ENCODE measurements around the gene VCL. TPM values are rescaled to one million over a fixed set of nuclear protein-coding genes. Genes with fewer than 3 reads are reported as not detected.

The VCL gene
- total RNA-seq, 1 experiment from 2014 or later, result 495 TPM

DNA sequence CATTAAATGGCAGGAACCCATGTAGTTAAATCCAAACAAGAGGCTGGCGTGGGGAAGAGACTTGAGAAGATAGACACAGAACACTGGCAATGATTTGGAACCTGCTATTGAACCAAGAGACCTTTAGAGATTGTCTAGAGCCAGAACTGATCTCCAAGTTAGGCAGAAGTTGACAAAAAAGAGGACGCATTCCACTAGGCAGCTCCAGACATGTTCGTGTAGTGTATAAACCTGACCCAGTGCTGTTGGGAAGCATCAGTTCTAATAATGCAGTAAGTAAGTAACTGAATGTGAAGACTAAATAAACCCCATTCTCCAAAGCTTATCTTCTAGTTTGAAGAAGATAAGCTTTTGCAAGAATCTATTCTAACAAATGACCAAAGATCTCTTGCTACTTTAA is 101.9 kb downstream of the VCL start:
- intact Hi-C loops (cut with micrococcal nuclease; ENCODE audit: unreplicated experiment), result no loop called here
- H3K27ac ChIP-seq (ENCODE audit: low read length), result no peak overlapping the region
- BruUV-seq (replicated peaks), result no TSS peak

DNA sequence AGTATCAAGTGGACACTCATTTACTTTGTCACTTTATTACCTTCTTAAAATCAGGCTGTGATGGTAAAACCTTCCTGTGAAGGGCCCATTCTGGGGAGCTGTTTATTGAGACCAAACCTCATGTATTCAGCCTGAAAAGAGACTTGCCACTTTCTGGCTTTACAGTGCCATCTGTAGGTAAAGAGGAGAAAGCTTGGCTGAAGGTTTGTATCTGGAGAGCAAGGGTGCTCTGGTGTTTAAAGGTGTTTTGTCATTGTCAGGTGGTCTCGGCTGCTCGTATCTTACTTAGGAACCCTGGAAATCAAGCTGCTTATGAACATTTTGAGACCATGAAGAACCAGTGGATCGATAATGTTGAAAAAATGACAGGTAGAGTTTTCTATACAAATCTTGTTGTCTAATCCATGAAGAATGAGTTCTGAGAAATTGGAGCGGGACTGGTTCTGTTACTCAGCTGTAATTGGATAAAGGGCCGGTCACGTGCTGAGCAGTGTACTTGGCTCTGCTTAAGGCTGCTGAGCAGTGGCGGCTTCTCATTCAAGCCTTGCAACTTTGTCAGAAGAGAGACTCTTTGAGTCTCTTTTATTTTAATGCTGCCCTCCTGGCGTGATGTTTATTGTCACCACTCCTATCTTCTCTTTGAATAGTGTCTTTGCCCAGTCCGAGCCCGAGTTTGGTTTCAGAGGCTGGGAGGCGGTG is 105.8 kb downstream of the VCL start:
- BruUV-seq (replicated peaks), result no TSS peak
- ATAC-seq, result peak; percentile 48; the same call in 1 of the 2 replicates
- DNase-seq (ENCODE audit: low read depth, low spot score), result no peak
- CTCF ChIA-PET, result interaction anchor here (0.5 kb wide), 1 partner anchor 52 kb away, joined by 3 read pairs; no protein-coding TSS in a partner anchor
- no peak overlapping the region for H3K4me3 ChIP-seq (ENCODE audit: low read depth in 2 of 2, low read length in 2 of 2)
- H3K4me1 ChIP-seq (ENCODE audit: control insufficient read depth, insufficient read depth, low read length), result no peaks in the 10 kb centered on the region
- in situ Hi-C loops (cut with HindIII; ENCODE audit: low pct_unique_long_range_greater_than_20kb, low sequenced_read_pairs) (no loop called here), intact Hi-C loops (cut with micrococcal nuclease; ENCODE audit: unreplicated experiment) (no loop called here)
- no peaks in the 10 kb centered on the region for H3K27me3 ChIP-seq (ENCODE audit: control insufficient read depth, insufficient read depth, low read length)
- H3K36me3 ChIP-seq (ENCODE audit: control insufficient read depth, insufficient read depth, low read length), result peaks cover 62% of the 10 kb centered on the region
- POLR2A ChIA-PET, result no interaction called here
- TF ChIP-seq SIN3A (IDR thresholded peaks at IDR 0.05; ENCODE audit: borderline replicate concordance, insufficient read depth, low read depth, low read length), result no peak
- TF ChIP-seq, protein P1, sequence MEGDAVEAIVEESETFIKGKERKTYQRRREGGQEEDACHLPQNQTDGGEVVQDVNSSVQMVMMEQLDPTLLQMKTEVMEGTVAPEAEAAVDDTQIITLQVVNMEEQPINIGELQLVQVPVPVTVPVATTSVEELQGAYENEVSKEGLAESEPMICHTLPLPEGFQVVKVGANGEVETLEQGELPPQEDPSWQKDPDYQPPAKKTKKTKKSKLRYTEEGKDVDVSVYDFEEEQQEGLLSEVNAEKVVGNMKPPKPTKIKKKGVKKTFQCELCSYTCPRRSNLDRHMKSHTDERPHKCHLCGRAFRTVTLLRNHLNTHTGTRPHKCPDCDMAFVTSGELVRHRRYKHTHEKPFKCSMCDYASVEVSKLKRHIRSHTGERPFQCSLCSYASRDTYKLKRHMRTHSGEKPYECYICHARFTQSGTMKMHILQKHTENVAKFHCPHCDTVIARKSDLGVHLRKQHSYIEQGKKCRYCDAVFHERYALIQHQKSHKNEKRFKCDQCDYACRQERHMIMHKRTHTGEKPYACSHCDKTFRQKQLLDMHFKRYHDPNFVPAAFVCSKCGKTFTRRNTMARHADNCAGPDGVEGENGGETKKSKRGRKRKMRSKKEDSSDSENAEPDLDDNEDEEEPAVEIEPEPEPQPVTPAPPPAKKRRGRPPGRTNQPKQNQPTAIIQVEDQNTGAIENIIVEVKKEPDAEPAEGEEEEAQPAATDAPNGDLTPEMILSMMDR (IDR thresholded peaks at IDR 0.05), result peak; percentile 68
- TF ChIP-seq, protein P2, sequence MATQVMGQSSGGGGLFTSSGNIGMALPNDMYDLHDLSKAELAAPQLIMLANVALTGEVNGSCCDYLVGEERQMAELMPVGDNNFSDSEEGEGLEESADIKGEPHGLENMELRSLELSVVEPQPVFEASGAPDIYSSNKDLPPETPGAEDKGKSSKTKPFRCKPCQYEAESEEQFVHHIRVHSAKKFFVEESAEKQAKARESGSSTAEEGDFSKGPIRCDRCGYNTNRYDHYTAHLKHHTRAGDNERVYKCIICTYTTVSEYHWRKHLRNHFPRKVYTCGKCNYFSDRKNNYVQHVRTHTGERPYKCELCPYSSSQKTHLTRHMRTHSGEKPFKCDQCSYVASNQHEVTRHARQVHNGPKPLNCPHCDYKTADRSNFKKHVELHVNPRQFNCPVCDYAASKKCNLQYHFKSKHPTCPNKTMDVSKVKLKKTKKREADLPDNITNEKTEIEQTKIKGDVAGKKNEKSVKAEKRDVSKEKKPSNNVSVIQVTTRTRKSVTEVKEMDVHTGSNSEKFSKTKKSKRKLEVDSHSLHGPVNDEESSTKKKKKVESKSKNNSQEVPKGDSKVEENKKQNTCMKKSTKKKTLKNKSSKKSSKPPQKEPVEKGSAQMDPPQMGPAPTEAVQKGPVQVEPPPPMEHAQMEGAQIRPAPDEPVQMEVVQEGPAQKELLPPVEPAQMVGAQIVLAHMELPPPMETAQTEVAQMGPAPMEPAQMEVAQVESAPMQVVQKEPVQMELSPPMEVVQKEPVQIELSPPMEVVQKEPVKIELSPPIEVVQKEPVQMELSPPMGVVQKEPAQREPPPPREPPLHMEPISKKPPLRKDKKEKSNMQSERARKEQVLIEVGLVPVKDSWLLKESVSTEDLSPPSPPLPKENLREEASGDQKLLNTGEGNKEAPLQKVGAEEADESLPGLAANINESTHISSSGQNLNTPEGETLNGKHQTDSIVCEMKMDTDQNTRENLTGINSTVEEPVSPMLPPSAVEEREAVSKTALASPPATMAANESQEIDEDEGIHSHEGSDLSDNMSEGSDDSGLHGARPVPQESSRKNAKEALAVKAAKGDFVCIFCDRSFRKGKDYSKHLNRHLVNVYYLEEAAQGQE (IDR thresholded peaks at IDR 0.05; ENCODE audit: insufficient read depth in 1 of 2, low read depth in 2 of 2, low read length in 1 of 2), result no peak
- TF ChIP-seq TCF7L2 (IDR thresholded peaks at IDR 0.05; ENCODE audit: low read depth, low read length), result no peak
- TF ChIP-seq POLR2AphosphoS5 (IDR thresholded peaks at IDR 0.05; ENCODE audit: low read depth, low read length), result 0 out of 2 replicates have a peak, but pooled peaks have one; percentile 3
- H3K9me3 ChIP-seq (ENCODE audit: control insufficient read depth, insufficient read depth, low read depth, low read length), result no peaks in the 10 kb centered on the region
- no peak overlapping the region for H3K27ac ChIP-seq (ENCODE audit: low read length)

More for the DNA sequence above, 101.9 kb downstream of the VCL start:
- ChIA-PET CTCF (no interaction called here), POLR2A (interaction anchor here (0.6 kb wide), 1 partner anchor 179 kb away, joined by 7 read pairs; no protein-coding TSS in a partner anchor)
- Histone ChIP-seq H3K4me1 (ENCODE audit: control insufficient read depth, insufficient read depth, low read length) (no peaks in the 10 kb centered on the region), H3K9me3 (ENCODE audit: control insufficient read depth, insufficient read depth, low read depth, low read length) (no peaks in the 10 kb centered on the region), H3K27me3 (ENCODE audit: control insufficient read depth, insufficient read depth, low read length) (no peaks in the 10 kb centered on the region), H3K4me3 (ENCODE audit: low read depth in 2 of 2, low read length in 2 of 2) (no peak overlapping the region), H3K36me3 (ENCODE audit: control insufficient read depth, insufficient read depth, low read length) (peaks cover 76% of the 10 kb centered on the region)
- in situ Hi-C loops (cut with HindIII; ENCODE audit: low pct_unique_long_range_greater_than_20kb, low sequenced_read_pairs), result no loop called here
- DNase-seq (ENCODE audit: low read depth, low spot score) (no peak), ATAC-seq (no peak)
- no peak for TF ChIP-seq TCF7L2 (IDR thresholded peaks at IDR 0.05; ENCODE audit: low read depth, low read length)
- TF ChIP-seq, protein P1 (IDR thresholded peaks at IDR 0.05), result no peak
- no peak for TF ChIP-seq SIN3A (IDR thresholded peaks at IDR 0.05; ENCODE audit: borderline replicate concordance, insufficient read depth, low read depth, low read length)
- TF ChIP-seq, protein P2 (IDR thresholded peaks at IDR 0.05; ENCODE audit: insufficient read depth in 1 of 2, low read depth in 2 of 2, low read length in 1 of 2), result no peak
- TF ChIP-seq POLR2AphosphoS5 (IDR thresholded peaks at IDR 0.05; ENCODE audit: low read depth, low read length), result no peak

Data from Panc1 (cell line).